OCI-LY7 (cell line): ENCODE results near the gene RIOK1. TPM values are rescaled to one million over a fixed set of nuclear protein-coding genes. Genes with fewer than 3 reads are reported as not detected.

Experiments
- BruUV-seq: library from RNA; stranded (reverse); fragments of 400-500 nt; replicated peaks from 2 replicates; lab custom pipeline; 2021; lab: Mats Ljungman, UMichigan
- CTCF ChIA-PET: fragments of 300-600 bp; sonication (Branson Sonifier 250); formaldehyde crosslinking; loops from one replicate; lab custom pipeline; 2022; ENCODE audit warnings: antibody characterized with exemption; ENCODE audit not compliant: unreplicated experiment; lab: Charles Lee
- POLR2A ChIA-PET: fragments of 300-600 bp; sonication (Branson Sonifier 250); formaldehyde crosslinking; loops from one replicate; lab custom pipeline; 2022; ENCODE audit warnings: antibody characterized with exemption; lab: Charles Lee
- DNase-seq: peaks from one replicate; pipeline ENCODE4 v3.0.0-alpha.2; 2015; ENCODE audit warnings: low spot score
- H2AFZ ChIP-seq: fragments of 200-600 bp; sonication (generic), shearing (Covaris generic); 2 replicates; pipeline ENCODE4 v1.6.1; 2014; ENCODE audit warnings: mild to moderate bottlenecking, antibody characterized with exemption, low read length, moderate library complexity
- H3K27ac ChIP-seq: fragments of 200-600 bp; sonication (generic); 2 replicates; pipeline ENCODE4 v1.5.1; 2014; ENCODE audit warnings: mixed run types, low read depth, mild to moderate bottlenecking, moderate library complexity, low read length, inconsistent platforms; ENCODE audit not compliant: poor library complexity, severe bottlenecking
- H3K36me3 ChIP-seq: fragments of 200-600 bp; sonication (generic); 2 replicates; pipeline ENCODE4 v1.6.1; 2014; ENCODE audit warnings: mild to moderate bottlenecking, antibody characterized with exemption, low read length, moderate library complexity, mixed read lengths; ENCODE audit not compliant: insufficient read depth
- H3K4me1 ChIP-seq: fragments of 200-600 bp; sonication (generic); 2 replicates; pipeline ENCODE4 v1.5.1; 2014; ENCODE audit warnings: mild to moderate bottlenecking, low read length; ENCODE audit not compliant: insufficient read depth, poor library complexity, severe bottlenecking
- H3K4me2 ChIP-seq: fragments of 200-600 bp; sonication (generic); 2 replicates; pipeline ENCODE4 v1.6.1; 2014; ENCODE audit warnings: mild to moderate bottlenecking, low read length
- H3K4me3 ChIP-seq: fragments of 200-600 bp; sonication (generic); 2 replicates; pipeline ENCODE4 v1.5.1; 2014; ENCODE audit warnings: mild to moderate bottlenecking, low read depth, low read length; ENCODE audit not compliant: poor library complexity, severe bottlenecking
- H3K79me2 ChIP-seq: fragments of 200-600 bp; sonication (generic); 2 replicates; pipeline ENCODE4 v1.6.1; 2016; ENCODE audit warnings: low read depth, mild to moderate bottlenecking, low read length, moderate library complexity, mixed read lengths; ENCODE audit not compliant: insufficient read depth
- H3K9me2 ChIP-seq: fragments of 200-600 bp; sonication (generic); 2 replicates; pipeline ENCODE4 v1.6.1; 2016; ENCODE audit warnings: mild to moderate bottlenecking, low read length, mixed read lengths; ENCODE audit not compliant: insufficient read depth
- H3K9me3 ChIP-seq: fragments of 200-600 bp; sonication (generic); 2 replicates; pipeline ENCODE4 v1.6.1; 2014; ENCODE audit warnings: mild to moderate bottlenecking, mixed run types, low read length, mixed read lengths
- H4K20me1 ChIP-seq: fragments of 200-600 bp; sonication (generic); 2 replicates; pipeline ENCODE4 v1.6.1; 2014; ENCODE audit warnings: mild to moderate bottlenecking, antibody characterized with exemption, low read length, moderate library complexity, mixed read lengths; ENCODE audit not compliant: insufficient read depth
- EZH2phosphoT487 ChIP-seq: fragments of 200-600 bp; sonication (generic); IDR thresholded peaks from 2 replicates; pipeline ENCODE4 v1.6.1; 2018; ENCODE audit warnings: low read depth, borderline replicate concordance, mild to moderate bottlenecking, mixed run types, antibody characterized with exemption, low read length, moderate library complexity, mixed read lengths
- intact Hi-C: fragments of 100-400 bp; cut with micrococcal nuclease; formaldehyde crosslinking; loops from one replicate; pipeline ENCODE4 v1.10.0; 2022; ENCODE audit not compliant: unreplicated experiment
- total RNA-seq, 2 experiments: library from RNA; depleted of rRNA in 1 of 2; stranded (reverse); fragments of >200 nt in 1 of 2; shearing (Covaris generic) in 1 of 2; gene quantifications; 2 replicates each; pipeline ENCODE4 v1.2.3, GENCODE V29; 2014 to 2022
- TF ChIP-seq, protein P1 (sequence below): fragments of 200-600 bp; sonication (generic); conservative IDR thresholded peaks from 2 replicates; pipeline ENCODE4 v1.5.1; 2014; ENCODE audit warnings: mild to moderate bottlenecking, antibody characterized with exemption, low read length, moderate library complexity, mixed read lengths

RIOK1 gene
- total RNA-seq, 2 experiments from 2014 or later = 35.2 to 55.0 TPM

DNA sequence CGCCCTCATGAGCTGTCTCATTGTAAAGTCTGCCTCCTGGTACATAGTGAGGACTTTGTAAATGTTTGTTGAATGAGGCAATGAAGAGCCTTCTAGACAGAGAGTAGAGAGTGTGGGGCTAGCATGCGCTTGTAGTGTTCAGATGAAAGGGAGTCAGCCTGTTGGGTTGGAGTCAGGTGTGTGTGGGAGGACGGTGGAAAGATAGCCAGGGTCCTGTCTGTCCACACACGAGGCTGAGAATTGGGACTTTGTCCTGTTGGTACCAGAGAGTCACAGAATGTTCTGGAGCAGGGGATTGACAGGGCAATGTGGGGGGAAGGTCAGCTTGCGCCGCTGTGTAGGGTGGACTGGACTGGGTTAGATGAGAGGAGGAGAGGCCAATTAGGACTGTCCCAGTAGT, 58.6 kb downstream of the RIOK1 start:
- Histone ChIP-seq H3K9me2 (no peaks in the 10 kb centered on the region), H3K9me3 (no peaks in the 10 kb centered on the region), H3K4me1 (no peaks in the 10 kb centered on the region), H2AFZ (no peak overlapping the region), H4K20me1 (no peaks in the 10 kb centered on the region), H3K36me3 (no peaks in the 10 kb centered on the region), H3K79me2 (no peaks in the 10 kb centered on the region), H3K4me2 (no peak overlapping the region), H3K27ac (no peak overlapping the region), H3K4me3 (no peak overlapping the region)
- no peak for TF ChIP-seq EZH2phosphoT487
- TF ChIP-seq, protein P1, sequence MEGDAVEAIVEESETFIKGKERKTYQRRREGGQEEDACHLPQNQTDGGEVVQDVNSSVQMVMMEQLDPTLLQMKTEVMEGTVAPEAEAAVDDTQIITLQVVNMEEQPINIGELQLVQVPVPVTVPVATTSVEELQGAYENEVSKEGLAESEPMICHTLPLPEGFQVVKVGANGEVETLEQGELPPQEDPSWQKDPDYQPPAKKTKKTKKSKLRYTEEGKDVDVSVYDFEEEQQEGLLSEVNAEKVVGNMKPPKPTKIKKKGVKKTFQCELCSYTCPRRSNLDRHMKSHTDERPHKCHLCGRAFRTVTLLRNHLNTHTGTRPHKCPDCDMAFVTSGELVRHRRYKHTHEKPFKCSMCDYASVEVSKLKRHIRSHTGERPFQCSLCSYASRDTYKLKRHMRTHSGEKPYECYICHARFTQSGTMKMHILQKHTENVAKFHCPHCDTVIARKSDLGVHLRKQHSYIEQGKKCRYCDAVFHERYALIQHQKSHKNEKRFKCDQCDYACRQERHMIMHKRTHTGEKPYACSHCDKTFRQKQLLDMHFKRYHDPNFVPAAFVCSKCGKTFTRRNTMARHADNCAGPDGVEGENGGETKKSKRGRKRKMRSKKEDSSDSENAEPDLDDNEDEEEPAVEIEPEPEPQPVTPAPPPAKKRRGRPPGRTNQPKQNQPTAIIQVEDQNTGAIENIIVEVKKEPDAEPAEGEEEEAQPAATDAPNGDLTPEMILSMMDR = no peak
- intact Hi-C loops = no loop called here
- DNase-seq = no peak
- CTCF ChIA-PET = no interaction called here
- POLR2A ChIA-PET = no interaction called here
- no TSS peak for BruUV-seq

DNA sequence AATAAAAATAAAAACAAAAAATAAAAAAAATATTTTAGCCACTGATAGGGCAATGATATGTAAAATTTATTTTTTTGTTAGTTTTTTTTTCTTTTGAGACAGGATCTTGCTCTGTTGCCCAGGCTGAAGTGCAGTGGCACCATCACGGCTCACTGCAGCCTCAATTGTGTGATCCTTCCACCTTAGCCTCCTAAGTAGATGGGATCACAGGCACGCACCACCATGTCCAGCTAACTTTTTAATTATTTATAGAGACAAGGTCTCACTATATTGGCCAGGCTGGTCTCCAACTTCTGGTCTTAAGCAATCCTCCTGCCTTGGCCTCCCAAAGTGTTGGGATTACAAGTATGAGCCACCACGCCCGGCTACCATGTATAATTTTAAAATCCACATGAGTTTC, 59.4 kb downstream of the RIOK1 start:
- Histone ChIP-seq H3K79me2 (no peaks in the 10 kb centered on the region), H3K4me1 (no peaks in the 10 kb centered on the region), H3K9me2 (no peaks in the 10 kb centered on the region), H2AFZ (no peak overlapping the region), H3K4me2 (no peak overlapping the region), H3K36me3 (no peaks in the 10 kb centered on the region), H3K27ac (no peak overlapping the region), H3K4me3 (no peak overlapping the region), H4K20me1 (no peaks in the 10 kb centered on the region), H3K9me3 (no peaks in the 10 kb centered on the region)
- DNase-seq = no peak
- intact Hi-C loops = no loop called here
- TF ChIP-seq, protein P1 = no peak
- no peak for TF ChIP-seq EZH2phosphoT487
- BruUV-seq = no TSS peak
- POLR2A ChIA-PET = interaction anchor here (0.6 kb wide), 1 partner anchor 1205 kb away, joined by 5 read pairs; no protein-coding TSS in a partner anchor
- CTCF ChIA-PET = no interaction called here

DNA sequence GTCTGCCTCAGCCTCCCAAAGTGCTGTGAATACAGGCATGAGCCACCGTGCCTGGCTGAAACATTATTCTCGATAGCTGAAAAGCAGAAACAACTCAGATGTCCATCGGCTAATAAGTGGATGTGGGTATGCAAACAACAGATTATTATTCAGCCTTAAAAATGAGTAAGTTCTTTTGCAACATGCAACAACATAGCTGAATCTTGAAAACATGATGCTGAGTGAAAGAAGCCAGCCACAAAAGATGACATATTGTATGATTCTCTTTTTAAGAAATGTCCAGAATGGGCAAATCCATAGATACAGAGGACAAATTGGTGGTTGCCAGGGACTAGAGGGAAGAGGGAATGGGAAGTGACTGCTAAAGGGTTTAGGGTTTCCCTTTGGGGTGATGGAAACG, 61.7 kb downstream of the RIOK1 start:
- H3K9me3 ChIP-seq = no peaks in the 10 kb centered on the region
- H3K4me3 ChIP-seq = no peak overlapping the region
- intact Hi-C loops = no loop called here
- no peaks in the 10 kb centered on the region for H3K9me2 ChIP-seq
- BruUV-seq = no TSS peak
- no peaks in the 10 kb centered on the region for H3K4me1 ChIP-seq
- TF ChIP-seq EZH2phosphoT487 = no peak
- TF ChIP-seq, protein P1 = no peak
- no peak overlapping the region for H3K27ac ChIP-seq
- H3K4me2 ChIP-seq = no peak overlapping the region
- no peak overlapping the region for H2AFZ ChIP-seq
- H3K79me2 ChIP-seq = no peaks in the 10 kb centered on the region
- H3K36me3 ChIP-seq = no peaks in the 10 kb centered on the region
- ChIA-PET CTCF (no interaction called here), POLR2A (no interaction called here)
- DNase-seq = no peak
- no peaks in the 10 kb centered on the region for H4K20me1 ChIP-seq
